GM18520 (cell line): ENCODE measurements around the gene ARL10.

Experiments used
- ATAC-seq: cut with Tn5 transposase; IDR thresholded peaks from one replicate; pipeline ENCODE4 v1.9.1; 2021; ENCODE audit not compliant: unreplicated experiment

Gene ARL10, protein sequence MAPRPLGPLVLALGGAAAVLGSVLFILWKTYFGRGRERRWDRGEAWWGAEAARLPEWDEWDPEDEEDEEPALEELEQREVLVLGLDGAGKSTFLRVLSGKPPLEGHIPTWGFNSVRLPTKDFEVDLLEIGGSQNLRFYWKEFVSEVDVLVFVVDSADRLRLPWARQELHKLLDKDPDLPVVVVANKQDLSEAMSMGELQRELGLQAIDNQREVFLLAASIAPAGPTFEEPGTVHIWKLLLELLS

DNA sequence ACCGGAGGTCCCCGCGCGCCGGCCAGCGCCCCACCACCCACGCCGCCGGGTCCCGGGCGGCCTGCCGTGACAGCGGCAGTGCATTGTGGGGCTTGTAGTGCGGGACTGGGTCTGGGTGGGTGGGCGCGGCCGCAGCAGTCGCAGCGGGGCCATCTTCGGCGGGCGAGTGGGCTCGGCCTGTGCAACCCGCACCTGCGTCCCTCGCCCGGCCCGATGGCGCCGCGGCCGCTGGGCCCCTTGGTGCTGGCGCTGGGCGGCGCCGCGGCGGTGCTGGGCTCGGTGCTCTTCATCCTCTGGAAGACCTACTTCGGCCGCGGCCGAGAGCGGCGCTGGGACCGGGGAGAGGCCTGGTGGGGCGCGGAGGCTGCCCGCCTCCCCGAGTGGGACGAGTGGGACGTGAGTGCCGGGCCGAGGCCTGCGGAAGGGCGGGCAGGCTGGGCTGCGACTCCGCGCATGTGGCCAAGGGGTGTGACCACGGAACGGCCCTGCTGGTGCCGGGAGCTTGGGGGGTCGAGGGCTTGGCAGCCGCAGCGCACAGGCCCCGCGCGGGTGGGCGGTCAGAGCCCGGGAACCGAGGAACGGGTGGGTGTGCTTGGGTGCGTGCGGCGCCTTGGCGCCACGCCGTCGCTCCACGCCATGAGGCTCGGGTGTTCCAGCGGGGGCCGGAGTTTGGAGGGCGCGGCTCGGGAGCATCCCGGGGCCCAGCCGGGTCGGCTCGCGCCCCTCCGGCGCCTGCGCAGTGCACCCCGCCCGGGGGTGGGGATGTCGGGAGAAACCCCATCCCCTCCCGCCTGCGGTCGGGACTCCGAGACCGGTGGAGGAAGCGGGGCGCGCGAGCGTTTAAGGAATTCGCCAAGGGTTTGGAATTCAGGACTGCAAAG, at the start of gene ARL10:
ARL10 (plus strand) TSS at position 137 of the 881 bp plus-strand sequence; CDS start at position 214, 77 bp downstream.
- ATAC-seq, result no peak

DNA sequence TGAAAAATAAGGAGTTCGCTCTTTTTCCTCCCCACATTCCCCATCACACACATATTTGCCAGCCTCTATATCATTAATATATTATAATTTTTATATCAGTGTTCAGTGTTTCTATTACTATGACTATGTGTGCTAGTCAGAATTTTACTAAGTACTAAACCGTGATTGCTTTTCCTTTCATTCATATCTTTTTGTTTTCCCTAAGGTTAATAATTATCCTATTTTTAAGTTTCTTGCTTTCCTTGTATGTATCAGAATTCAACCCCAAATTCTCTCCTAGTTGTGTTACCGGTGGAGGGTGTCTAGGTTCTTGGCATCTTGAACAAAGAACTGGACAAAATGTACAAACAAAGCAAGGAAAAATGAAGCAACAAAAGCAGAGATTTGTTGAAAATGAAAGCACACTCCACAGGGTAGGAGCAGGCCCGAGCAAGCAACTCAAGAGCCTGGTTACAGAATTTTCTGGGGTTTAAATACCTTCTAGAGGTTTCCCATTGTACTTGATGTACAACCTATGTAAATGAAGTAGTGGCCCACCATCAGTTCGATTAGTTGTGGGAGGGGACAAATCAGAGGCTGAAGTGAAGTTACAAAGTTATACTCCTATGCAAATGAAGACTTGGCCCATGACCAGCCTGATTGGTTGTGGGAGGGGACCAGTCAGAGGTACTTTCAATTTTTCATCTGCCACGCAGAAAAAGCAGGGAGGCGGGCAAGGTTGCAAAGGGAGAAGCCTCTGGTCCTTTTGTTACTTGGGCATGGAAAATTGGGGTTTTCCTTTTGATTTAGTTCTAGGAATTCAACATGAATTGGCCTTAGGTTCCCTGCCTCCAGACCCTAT, 47.5 kb upstream of the ARL10 start:
- ATAC-seq, result no peak

DNA sequence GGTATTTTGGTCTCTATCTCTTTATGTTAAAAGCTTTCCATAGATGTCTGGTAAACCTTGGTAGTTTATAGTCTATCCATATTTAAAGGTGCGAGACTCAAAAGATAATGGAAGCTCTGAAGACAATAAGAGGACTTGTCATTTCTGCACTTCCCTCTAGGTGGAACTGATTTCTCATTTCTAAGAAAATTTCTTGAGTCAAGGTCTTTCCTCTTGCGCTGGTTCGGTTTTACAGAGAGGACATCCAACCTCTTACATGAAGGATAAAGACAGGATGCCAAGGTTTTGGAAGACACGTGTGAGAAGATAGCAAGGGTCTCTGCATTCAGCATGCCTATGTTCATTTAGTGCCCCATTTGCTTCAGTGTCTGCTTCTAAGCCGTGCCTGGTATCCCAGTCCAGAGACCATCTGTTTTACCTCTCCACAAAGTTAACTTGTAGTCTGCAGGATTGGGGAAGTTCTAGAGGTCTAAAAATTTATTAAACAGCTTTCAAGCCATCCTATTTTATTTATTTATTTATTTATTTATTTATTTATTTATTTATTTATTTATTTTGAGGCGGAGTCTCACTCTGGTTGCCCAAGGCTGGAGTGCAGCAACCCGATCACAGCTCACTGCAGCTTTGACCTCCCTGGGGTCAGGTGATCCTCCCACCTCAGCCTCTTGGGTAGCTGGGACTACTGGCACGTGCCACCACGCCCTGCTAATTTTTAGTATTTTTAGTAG, 45.3 kb upstream of the ARL10 start:
- no peak for ATAC-seq

DNA sequence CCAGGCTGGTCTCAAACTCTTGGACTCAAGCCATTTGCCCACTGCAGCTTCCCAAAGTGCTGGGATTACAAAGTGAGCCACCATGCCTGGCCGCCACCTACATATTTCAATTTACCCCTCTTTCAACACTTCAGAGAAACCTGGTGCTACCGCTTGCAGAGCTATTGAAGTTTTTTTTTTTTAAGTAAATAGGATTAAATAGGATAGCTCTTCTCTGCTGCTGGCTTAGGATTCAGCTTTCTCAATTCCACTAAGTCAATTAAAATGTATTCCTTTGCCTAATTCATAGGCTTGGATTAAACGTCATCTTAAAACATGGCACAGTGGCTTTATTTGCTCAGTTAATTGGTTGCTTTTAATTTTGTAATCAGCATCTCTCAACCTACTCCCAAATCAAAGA, 44.7 kb upstream of the ARL10 start:
- ATAC-seq, result no peak

DNA sequence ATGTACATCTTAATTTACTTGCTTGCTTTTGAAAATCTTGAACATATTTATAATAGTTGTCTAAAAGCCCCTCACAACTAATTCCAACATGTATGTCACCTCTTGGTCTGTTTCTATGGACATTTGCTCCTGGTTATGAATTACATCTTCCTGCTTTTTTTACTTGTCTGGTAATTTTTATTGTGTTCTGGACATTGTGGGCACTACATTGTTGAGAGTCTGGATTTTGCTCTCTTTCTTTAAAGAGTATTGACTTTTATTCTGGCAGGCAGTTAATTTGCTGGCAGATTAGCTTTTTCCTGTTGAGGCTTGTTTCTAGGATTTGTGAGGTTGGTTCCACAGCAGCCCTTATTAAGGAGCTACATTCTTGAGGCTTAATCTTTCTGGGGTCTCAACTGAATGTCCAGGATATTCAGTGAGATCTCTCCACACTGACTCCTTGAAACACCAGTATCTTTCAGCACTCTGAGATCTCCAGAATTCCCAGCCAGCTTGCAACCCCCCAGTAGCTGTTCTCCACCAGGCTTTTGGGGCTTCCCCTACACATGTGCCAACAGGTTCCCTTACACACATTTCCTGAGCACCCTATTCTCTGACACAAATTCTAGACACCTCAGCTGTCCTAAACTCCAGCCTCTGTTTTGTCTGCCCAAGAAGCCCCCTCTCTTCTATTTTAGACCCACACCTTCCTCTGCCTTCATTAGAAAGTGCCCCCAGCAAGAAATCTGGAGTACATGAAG, 31.1 kb upstream of the ARL10 start:
- no peak for ATAC-seq

DNA sequence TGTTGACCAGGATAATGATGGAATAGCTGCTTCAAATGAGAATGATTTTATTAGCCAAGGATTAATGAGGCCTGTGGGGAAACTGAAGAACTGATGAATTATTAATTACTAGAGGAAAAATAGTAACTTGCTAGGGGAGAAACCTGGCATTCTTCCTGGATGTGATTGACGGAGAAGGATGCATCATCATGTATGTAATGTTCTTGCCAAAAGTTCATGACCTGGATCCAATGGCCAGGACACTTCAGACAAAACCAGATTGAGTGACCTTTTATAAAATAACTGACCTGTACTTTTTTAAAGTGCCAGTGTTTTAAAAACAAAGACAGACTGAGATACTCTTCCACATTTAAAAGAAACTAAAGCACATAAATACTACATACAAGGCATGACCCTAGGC, 27.4 kb upstream of the ARL10 start:
- no peak for ATAC-seq

DNA sequence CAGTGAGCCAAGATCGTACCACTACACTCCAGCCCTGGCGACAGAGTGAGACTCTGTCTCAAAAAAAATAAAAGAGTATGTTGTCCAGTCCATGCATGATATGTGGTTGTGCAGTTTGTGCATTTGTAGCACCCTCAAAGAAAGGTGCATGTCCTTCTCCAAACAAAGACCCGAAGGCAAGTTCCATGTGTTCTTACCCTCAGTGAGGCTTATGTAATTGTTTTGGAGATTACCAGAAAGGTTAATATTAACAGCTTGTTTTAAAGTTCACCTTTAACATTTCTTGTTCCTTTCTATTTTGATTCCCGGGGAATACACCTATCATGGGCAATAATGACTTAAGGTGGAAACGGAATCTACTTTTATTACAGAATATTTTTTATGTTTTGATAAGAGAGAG, 26.0 kb upstream of the ARL10 start:
- ATAC-seq, result no peak

DNA sequence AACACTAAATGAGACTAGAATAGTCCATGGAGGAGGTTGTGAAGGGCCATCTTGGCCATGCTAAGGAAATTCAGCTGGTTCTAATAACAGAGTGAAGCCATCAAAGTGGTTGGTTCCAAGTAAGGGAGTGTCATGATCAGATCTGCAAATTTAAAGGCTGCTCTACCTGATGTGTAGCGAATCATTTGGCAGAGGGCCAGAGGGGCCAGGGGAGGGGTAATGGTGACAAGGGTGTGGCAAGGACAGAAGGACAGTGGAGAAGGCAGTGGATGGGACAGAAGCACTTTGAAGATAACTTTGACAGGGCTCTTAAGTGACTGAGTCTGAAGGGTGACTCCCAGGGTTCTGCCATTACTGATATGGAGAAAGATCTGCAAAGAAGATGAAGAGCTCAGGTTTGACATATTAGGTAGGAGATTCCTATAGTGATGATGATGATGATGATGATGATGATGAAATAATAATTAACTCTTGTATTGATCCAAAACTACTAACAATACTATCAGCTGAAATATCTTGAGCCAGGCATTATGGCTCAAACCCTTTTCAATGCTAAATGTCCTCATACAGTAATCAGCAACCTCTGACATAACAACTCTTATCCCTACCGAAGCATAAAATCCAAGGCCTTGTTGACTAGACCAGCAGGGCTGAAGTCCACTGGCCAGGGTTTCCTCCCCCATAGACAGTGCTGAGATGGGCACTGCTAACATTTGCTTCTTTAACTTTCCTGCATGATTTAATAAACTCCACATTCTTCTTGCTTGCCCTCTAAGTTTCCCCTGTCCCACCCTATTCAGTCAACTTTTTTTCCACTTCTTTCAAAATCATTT, 23.7 kb upstream of the ARL10 start:
- no peak for ATAC-seq

DNA sequence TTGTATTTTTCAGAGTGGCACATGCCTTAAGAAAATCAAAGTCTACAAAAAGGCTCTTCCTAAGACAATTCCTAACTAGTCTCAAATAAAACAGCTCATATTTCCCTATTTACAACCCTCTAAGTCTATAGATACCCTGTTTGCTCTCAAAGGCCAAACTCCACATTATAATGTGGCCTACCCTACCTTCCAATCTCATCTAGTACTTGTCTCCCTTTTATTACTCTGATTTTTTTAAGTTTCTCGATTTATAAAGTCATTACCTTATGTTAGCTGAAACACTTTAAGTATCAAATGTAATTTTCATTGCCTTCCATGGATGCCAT, 23.2 kb upstream of the ARL10 start:
- ATAC-seq, result no peak

DNA sequence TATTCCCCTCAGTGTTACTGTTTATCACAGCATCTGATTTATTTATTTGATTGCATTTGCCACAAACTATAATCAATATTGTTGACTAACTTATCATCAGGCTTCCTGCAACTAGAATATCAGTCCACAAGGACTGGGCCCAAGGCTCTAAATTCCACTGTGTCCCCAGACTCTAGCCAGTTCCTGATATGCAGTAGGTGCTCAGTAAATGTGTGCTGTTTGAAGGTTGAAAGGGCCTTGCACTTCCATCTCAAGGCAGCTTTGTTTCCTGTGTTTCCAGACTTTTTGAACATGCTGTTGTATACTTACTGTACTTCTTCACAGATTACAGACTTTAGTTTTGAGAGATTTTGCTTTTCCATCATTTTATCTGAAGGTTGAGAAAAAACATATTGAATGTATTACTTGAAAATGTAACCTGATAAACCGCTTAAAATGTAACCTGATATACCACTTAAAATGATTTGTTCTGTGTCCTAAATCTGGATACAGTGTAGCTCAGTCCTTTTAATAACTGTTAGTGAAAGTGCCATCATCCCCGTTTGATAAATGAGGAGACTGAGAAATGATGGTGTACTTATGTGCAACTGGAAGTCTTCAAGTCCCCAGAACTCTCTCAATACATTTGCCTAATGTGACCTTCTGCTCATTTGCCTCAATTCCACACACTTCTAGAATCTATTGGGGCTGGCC, 22.4 kb upstream of the ARL10 start:
- ATAC-seq, result no peak

DNA sequence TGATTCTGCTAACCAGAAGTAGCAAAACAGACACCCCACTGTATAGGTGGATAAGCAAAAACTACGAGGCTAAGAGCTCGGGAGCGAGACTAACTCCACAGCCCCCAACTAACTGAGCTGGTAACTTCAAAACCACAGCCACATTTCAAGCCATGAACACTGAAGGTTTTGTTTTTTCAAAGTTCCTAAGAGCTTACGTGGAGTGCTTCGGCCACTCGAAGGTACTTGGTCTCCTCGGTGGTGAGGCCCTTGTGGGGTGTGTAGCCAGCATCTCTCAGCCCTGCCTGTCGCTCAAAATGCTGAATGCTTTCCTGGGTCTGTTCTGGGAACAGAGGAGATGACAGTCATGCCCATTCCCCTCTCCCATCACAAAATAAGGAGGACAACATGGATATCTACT, 14.9 kb upstream of the ARL10 start:
- ATAC-seq, result no peak

DNA sequence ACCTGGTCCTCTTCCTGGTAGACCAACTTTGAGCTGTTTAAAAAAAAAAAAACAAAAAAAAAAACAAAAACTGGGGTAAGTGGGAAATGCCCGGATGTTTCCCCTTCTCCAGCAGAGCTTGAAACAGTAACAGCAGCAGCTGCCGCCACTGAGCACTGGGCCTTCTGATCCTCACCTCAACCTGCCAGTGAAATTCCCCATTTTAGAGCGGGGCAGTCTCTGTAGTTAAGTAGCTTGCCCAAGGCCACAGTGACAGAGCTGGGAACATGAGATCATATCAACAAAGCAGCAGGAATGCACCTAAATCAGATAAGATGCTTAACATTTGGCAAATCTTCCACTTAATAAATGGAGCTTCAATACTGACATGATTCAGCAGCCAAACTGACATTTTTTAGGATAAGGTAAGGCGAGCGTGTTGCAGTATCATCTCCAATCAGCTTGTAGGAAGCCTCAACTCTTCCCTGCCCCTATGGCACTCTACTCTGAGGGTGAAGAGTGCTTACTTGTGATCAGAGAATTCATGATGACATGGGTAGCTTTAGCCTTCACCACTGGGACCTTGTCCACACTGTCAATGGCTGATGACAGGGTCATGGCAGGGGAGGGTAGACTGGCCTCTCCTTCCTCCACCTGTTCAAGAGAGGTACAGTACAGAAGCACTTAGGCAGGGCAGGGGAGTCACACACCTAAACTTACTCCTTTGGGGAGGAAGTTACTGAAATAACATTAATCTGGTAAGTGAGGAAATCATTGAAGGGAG, 13.0 kb upstream of the ARL10 start:
- no peak for ATAC-seq

DNA sequence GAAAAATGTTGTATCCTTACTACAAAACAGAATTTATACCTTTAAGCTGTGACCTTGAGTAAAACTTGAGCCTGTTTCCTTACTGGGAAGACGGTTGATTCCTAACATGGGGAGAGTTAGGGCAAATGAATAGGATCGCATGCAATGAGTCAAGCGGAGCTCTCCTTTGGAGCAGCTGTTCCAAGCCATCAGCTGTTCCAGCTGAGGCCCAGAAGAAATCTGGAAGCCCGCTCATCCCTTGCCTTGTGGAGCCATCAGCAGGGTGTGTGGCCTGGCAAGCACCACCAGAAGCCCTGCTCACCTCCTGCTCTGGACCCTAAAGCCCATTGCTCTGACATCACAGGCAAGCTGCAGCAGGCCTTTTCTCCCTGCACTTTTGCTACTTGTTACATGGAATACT, 11.8 kb upstream of the ARL10 start:
- ATAC-seq, result no peak

DNA sequence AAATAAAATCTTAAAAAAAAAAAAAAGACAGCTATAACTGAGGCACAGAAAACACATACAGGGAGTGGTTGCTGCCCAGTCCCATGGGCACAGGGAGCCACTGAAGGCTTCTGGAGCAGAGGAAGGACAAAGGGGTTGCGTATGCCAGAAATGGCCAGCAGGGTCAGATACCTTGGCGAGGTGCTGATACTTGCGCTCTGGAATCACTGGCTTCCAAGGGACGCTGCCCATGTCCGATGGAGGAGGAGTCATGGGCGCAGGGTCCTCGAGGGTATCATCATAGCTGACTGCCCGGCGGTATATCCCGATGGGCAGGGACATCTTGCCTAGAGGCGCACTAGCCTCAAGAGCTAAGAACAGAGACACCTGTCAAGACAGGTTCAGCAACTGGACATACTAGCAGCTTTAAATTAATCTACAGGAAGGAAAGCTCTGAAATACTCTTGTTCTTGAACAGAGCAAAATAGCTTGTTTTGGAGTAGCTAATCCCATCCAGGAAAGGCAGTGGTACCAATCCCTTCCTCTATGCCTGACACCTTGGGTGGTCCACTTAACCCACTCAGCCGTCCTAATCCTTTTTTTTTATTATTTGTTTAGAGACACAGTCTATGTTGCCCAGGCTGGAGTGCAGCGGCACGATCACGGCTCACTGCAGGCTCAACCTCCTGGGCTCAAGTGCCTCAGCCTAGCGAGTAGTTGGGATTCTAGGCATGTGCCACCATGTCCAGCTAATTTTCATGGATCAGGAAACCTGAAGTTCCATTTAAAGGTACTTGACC, 9.7 kb upstream of the ARL10 start:
- ATAC-seq, result no peak

DNA sequence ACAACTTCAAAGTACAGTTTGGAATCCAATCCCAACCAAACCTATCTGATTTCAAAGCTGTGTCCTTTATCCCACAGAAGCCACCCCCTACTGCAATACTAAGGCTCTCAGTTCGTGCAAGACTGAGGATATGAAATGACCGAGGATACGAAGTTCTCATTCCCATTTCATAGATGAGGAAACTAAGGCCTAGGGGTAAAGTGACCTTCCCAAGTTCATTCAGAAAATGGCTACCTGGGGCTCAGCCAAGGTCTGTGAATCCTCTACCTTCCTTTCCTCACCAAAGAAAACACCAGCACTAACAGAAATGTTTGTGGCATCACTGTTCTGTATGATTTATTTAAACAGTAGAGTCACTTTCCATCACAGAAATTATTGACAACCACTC, 9.1 kb upstream of the ARL10 start:
- ATAC-seq, result no peak

DNA sequence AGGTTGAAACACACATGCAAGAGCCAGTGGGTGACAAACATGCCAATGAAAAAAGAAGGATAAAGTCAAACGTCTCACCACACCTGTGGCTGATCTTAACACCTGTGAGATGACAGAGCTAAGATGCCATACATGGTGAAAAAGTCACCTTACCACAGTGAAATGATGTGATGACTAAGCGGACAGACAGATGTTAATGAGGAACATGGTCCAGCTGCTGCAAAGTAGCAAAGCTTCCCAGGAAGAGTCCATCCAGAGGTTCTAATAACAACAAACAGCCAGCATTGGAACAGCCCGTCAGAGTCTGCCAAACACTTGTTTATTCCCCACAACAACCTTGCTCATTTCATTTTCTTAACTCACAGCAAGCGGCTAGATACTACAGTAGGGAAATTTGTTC, 5.6 kb upstream of the ARL10 start:
- no peak for ATAC-seq

DNA sequence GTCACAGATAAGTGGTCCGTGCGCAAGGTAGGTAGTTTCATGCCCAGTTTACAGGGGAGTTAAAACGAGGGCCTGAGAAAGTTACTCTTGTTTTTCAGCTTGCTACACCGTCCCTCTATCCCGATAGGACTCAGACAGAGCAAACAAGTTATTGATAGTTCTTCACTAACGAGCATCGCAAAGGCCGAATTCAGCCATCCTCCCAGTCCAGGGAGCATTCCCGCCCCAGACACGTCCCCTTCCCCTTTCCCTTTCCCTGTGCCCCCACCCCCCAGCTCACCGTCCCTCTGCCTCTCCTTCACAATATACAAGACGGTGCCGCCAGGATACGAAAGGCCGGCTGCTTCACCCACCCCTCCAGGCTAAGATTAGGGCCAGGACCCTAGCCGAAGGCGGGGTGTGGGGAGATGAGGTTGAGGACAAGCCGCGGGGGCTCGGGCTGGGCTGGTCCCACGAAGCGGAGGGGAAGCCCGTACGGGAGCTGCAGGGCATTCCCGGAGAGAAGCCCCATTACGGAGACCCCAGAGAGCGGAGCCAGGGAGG, 4.3 kb upstream of the ARL10 start:
- no peak for ATAC-seq
